GM23248 (cell line): ENCODE results near the gene MYT1.

Experiments used
- EZH2 ChIP-seq: fragments of 200-600 bp; sonication (generic); IDR thresholded peaks from 2 replicates; pipeline ENCODE4 v1.6.1; 2018; ENCODE audit warnings: antibody characterized with exemption, mild to moderate bottlenecking; ENCODE audit not compliant: insufficient read depth, poor library complexity, severe bottlenecking
- EZH2phosphoT487 ChIP-seq: fragments of 200-600 bp; sonication (generic); IDR thresholded peaks from 2 replicates; pipeline ENCODE4 v1.6.1; 2018; ENCODE audit warnings: antibody characterized with exemption, moderate library complexity, mild to moderate bottlenecking, low read depth; ENCODE audit not compliant: insufficient read depth

GRCh38 chr20:64246616-64247306, 82.5 kb downstream of the MYT1 start:
- no peak for TF ChIP-seq EZH2
- TF ChIP-seq EZH2phosphoT487, result no peak
